Stimulated activated CD8-positive, alpha-beta memory T cell treated with anti-CD3 and anti-CD28 coated beads, Interleukin-7, amount 100 ng/mL, for 24 hours (primary cell): ENCODE data around the gene STK32B.

Experiments
- DNase-seq: peaks from one replicate; pipeline ENCODE4 v3.0.0-alpha.2; 2020; ENCODE audit warnings: low read depth

STK32B gene

GRCh38 chr4:5365071-5366008, 314.1 kb downstream of the STK32B start:
- no peak for DNase-seq

GRCh38 chr4:5366009-5366386, 314.7 kb downstream of the STK32B start:
- no peak for DNase-seq

- no peak for DNase-seq
Observed at GRCh38 chr4:5366421-5366820, 315.1 kb downstream of the STK32B start.

GRCh38 chr4:5368426-5368825, 317.1 kb downstream of the STK32B start:
- no peak for DNase-seq

DNA sequence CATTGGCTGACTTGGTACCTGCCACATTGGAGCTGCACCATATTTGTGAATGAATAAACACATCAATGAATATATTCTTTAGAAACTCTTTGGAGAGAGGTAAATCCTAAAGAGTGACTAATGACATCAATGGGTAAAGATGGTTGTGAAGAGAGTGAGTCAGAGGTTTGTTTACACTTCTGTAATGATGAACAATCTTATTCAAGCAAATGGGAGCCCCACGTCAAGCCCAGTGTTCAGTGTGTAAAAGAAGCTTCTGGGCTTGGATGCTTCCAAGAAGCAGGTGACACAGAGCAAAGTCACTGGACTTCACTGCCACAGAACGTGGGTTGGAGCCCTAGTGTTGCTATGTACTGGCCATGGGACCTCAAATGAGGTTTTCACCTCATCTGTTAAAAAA, 319.0 kb downstream of the STK32B start:
- DNase-seq, result no peak

DNA sequence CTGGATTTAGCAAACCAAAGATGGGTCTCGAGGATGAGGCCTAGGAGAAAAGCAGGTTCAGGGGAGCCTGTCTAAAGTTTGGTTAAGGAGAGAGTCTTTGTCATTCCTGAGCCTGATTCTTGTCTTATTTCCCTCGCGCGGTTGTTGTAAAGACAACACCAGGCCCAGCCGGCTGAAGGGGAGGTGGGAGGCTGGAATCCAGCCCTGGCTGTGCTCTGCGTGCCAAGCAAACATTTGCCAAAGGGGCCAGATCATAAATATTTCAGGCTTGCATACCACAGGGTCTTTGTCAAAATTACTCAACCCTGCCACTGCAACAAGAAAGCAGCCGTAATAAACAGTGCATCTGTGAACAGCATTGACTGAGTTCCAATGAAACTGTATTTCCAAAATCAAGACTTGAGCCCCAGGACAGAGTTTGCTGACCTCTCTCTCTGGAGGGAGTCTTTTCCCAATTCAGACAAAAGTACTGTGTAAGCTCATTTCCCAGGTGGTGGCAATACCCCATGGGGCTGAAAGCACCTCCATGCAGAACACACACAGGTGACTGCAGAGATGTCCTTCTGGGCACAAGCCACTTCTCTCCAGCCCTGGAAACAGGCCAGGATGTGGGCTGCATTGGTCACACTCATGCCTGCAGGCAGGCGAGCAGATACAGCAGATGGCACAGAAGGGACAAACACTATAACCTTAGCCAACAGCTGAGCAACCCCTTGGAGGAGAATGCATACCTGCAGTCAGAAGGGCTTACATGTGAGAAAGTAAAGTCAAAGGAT, 320.3 kb downstream of the STK32B start:
- no peak for DNase-seq

DNA sequence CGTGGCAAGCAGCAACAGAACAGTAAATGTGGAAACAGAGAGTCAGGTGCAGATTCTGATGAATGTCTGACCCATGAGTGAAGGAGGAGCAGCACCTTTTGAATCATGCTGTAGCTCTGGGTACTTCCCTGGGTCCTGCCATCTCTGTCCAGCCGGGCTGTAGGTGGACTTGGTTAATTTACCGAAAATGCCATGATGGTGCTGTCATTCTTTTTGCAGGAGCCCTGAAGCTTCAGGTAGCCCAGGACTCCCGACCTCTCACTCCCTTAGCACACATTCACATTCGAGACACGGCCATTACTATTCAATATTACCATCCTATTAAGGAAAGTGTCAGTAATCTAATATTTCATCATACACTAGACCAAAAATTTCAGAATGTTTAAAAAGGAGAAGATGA, 320.9 kb downstream of the STK32B start:
- no peak for DNase-seq

GRCh38 chr4:5373327-5373726, 322.0 kb downstream of the STK32B start:
- DNase-seq, result no peak

DNA sequence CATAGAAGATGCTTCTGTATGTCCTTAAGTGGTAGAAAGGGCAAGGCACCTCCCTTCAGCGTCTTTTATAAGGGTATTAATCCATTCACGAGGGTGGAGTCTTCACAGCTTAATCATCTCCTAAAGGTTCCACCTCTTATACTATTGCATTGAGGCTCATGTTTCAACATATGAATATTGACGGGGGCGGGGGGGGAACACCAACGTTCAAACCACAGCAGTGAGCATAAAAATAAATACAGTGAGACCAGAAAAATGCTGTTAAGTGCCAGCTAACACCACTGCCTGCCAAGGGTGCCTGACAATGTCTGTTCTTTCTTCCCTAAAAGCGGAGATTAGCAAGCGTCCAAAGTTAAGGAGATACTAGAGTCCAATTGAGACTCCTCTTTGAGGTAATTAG, 323.3 kb downstream of the STK32B start:
- DNase-seq, result no peak

- no peak for DNase-seq
Observed at GRCh38 chr4:5374994-5375393, 323.7 kb downstream of the STK32B start.

DNA sequence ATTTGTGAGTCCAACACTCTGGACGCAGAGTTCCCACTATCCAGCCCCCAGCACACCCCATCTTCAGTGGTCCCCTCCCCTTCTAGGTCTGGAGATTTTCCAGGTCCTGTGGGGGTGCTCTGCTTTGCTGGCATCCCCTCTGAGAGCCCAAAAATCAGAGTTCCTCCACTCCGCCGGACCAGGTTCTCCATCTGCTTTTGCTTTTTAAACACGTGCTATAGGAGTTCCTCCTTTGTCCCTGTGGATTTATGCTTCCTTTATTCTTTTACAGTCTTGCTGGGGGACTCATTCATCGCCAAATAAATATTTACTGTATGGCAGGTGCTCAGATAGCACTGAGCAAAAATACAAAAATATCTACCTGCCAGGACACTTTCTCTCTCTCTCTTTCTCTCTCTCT, 324.7 kb downstream of the STK32B start:
- DNase-seq, result no peak

GRCh38 chr4:5378002-5378401, 326.7 kb downstream of the STK32B start:
- DNase-seq, result no peak

DNA sequence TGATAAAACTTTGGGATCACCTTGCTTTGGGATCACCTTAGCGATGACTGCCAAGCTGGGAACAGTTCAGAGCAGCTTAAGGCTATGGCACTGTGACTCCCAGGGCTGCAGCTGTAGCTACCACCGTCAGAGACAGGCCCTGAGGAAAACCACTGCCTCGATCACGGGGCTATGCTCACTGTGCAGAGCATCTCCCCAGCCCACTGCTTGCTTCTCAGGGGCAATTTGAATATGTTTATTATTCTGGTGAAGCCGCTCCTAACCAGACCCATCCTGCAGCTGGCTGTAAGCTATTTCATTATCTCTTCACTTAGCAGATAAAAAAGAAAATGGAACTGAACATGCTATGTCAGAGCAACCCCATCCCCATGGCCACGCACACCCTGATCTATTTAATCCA, 328.6 kb downstream of the STK32B start:
- DNase-seq, result no peak

- DNase-seq, result no peak
Observed at GRCh38 chr4:5381961-5382441, 330.7 kb downstream of the STK32B start.

DNA sequence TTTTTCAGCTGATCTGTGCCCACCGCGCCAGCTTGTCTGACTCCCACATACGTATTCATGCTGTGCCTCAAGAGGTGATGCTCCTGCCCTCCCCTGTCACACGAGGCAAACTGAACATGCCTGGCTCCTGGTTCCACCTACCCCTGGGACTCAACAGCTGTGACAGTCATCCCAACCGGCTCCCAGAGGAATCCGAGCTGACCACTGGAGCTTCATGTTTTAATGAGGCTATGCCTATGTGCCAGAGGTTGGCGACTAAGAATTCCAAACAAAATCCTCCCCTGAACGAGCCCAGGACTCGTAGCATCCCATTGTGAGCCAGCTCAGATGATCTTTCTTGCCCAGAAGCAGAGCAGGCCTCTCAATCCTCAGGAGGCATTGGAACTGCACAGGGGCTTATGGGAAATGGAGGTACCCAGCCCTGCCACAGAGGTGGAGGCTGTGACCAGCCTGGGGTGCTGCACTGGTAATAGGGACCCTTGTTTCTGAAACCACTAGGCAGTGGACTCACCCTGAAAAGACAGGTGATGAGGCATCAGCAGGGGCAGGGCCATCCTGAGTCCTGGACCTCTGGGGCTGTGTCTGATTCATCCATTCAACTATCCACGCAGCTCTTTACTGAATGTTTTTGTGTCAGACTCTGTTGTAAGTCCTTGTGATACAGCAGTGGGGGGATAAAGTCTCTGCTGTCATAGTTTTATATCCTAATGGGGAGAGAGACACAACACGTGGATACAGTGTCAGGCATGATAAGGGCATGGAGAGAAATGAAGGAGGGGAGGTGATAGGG, 332.1 kb downstream of the STK32B start:
- DNase-seq, result no peak

GRCh38 chr4:5385741-5386311, 334.5 kb downstream of the STK32B start:
- no peak for DNase-seq

DNA sequence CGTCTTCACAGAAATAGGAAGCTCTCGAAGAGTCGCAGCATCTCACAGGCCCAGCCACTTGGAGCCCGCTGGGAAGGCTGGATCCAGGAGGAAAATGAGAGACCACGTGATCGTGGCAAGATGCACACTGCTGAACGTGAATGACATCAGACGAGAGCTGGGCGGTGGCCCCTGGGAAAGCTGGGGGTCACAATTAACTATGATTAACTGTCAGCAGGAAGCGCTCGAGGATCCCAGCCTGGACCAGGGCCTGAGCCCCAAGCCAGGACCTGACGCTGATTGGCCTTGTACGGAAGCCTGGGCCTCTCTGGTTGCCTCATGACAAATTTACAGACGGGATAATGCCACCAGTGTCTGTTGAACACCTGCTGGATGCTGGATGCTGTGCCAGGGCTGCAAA, 335.6 kb downstream of the STK32B start:
- DNase-seq, result no peak

GRCh38 chr4:5387457-5387856, 336.2 kb downstream of the STK32B start:
- DNase-seq, result no peak

DNA sequence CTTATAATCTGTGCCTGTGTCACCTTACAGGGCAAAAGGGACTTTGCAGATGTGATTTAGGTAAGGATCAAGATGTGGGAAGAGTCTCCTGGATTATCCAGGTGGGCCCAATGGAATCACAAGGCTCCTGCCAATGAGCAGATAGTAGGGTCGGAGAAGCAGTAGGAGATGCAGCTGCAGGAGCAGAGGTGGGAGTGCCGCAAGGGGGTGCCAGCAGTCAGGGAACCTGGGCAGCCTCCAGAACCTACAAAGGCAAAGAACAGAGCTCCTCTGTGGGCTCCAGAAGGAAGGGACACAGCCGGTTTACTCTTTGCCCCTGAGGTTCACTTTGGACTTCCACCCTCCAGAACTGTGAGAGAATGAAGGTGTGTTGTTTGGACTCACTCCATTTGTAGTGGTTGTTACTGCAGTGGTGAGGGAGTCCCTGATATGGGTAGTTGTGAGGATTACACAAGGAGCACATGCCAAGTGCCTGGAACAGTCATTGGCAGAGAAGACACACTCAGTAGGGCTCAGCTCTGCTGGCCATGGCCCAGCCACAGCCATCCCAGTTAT, 338.6 kb downstream of the STK32B start:
- DNase-seq, result no peak

GRCh38 chr4:5391492-5391891, 340.2 kb downstream of the STK32B start:
- no peak for DNase-seq

- no peak for DNase-seq
Observed at GRCh38 chr4:5393911-5394513, 342.7 kb downstream of the STK32B start.
